IMR-90 (cell line): Measurements from ENCODE around the gene SBF2. TPM values are rescaled to one million over a fixed set of nuclear protein-coding genes. Genes with fewer than 3 reads are reported as not detected.

ENCODE experiments used
- ATAC-seq: fragments of 200-7000 bp; cut with Tn5 transposase; 2 replicates; pipeline ENCODE4 v1.9.1; 2020; ENCODE audit warnings: low read depth, mild to moderate bottlenecking, moderate library complexity
- BruUV-seq: library from RNA; stranded (reverse); fragments of 400-500 nt; replicated peaks from 2 replicates; lab custom pipeline; 2021; lab: Mats Ljungman, UMichigan
- CTCF ChIA-PET: fragments of 300-600 bp; formaldehyde crosslinking; extraction: SDS; loops from one replicate; lab custom pipeline; 2021; ENCODE audit warnings: antibody characterized with exemption; lab: Yijun Ruan, JAX
- POLR2A ChIA-PET: fragments of 300-600 bp; sonication (Branson Sonifier 250); formaldehyde crosslinking; loops from one replicate; lab custom pipeline; 2022; ENCODE audit warnings: antibody characterized with exemption; ENCODE audit not compliant: unreplicated experiment; lab: Charles Lee
- DNase-seq: peaks from one replicate; pipeline ENCODE4 v3.0.0; 2013
- H2AFZ ChIP-seq: replicated peaks from 2 replicates; pipeline ENCODE3; 2013; ENCODE audit warnings: low read length, mild to moderate bottlenecking; ENCODE audit not compliant: poor library complexity
- H2AK5ac ChIP-seq: 2 replicates; pipeline ENCODE4 v1.6.1; 2013; ENCODE audit warnings: low read depth, low read length, inconsistent platforms
- H2AK9ac ChIP-seq: replicated peaks from 2 replicates; pipeline ENCODE3; 2013; ENCODE audit warnings: mild to moderate bottlenecking, low read depth, low read length, moderate library complexity; ENCODE audit not compliant: poor library complexity
- H2BK120ac ChIP-seq: 2 replicates; pipeline ENCODE4 v1.6.1; 2013; ENCODE audit warnings: low read depth, low read length, inconsistent platforms
- H2BK15ac ChIP-seq: 3 replicates; pipeline ENCODE4 v1.6.1; 2013; ENCODE audit warnings: low read depth, low read length, inconsistent platforms
- H2BK20ac ChIP-seq: 2 replicates; pipeline ENCODE4 v1.6.1; 2013; ENCODE audit warnings: low read depth, mild to moderate bottlenecking, inconsistent platforms, low read length, moderate library complexity
- H2BK5ac ChIP-seq: 2 replicates; pipeline ENCODE4 v1.6.1; 2013; ENCODE audit warnings: mild to moderate bottlenecking, low read depth, low read length, inconsistent platforms; ENCODE audit not compliant: poor library complexity, severe bottlenecking
- H3K14ac ChIP-seq: replicated peaks from 2 replicates; pipeline ENCODE4 v1.6.1; 2013; ENCODE audit warnings: low read depth, low read length, inconsistent platforms
- H3K18ac ChIP-seq: 2 replicates; pipeline ENCODE4 v1.6.1; 2013; ENCODE audit warnings: low read depth, low read length, control low read depth
- H3K23ac ChIP-seq: 2 replicates; pipeline ENCODE4 v1.6.1; 2013; ENCODE audit warnings: low read depth, low read length, inconsistent platforms
- H3K27ac ChIP-seq: 2 replicates; pipeline ENCODE4 v1.5.1; 2013; ENCODE audit warnings: mild to moderate bottlenecking, control low read depth, low read length; ENCODE audit not compliant: insufficient read depth
- H3K27me3 ChIP-seq: 2 replicates; pipeline ENCODE4 v1.6.1; 2013; ENCODE audit warnings: low read length; ENCODE audit not compliant: control insufficient read depth, insufficient read depth
- H3K36me3 ChIP-seq: 2 replicates; pipeline ENCODE4 v1.6.1; 2013; ENCODE audit warnings: low read length, mixed read lengths; ENCODE audit not compliant: control insufficient read depth, insufficient read depth
- H3K4ac ChIP-seq: 2 replicates; pipeline ENCODE4 v1.6.1; 2013; ENCODE audit warnings: low read depth, low read length, inconsistent platforms
- H3K4me1 ChIP-seq: 2 replicates; pipeline ENCODE4 v1.6.1; 2013; ENCODE audit warnings: low read length, mixed read lengths; ENCODE audit not compliant: control insufficient read depth, insufficient read depth
- H3K4me2 ChIP-seq: 2 replicates; pipeline ENCODE4 v1.6.1; 2013; ENCODE audit warnings: low read depth, mild to moderate bottlenecking, control low read depth, low read length, moderate library complexity
- H3K4me3 ChIP-seq: 2 replicates; pipeline ENCODE4 v1.5.1; 2013; ENCODE audit warnings: low read depth, mild to moderate bottlenecking, control low read depth, low read length, moderate library complexity; ENCODE audit not compliant: insufficient read depth
- H3K56ac ChIP-seq: 2 replicates; pipeline ENCODE4 v1.6.1; 2013; ENCODE audit warnings: low read length, inconsistent platforms; ENCODE audit not compliant: insufficient read depth; ENCODE audit errors: extremely low read depth
- H3K79me1 ChIP-seq, 2 experiments: 2 replicates each; pipeline ENCODE4 v1.6.1; 2013; ENCODE audit warnings: low read length in 2 of 2, inconsistent platforms in 1 of 2, low read depth in 1 of 2
- H3K9ac ChIP-seq: 2 replicates; pipeline ENCODE4 v1.6.1; 2013; ENCODE audit warnings: low read depth, low read length, control low read depth
- H3K9me1 ChIP-seq: 2 replicates; pipeline ENCODE4 v1.6.1; 2013; ENCODE audit warnings: low read length, inconsistent platforms; ENCODE audit not compliant: insufficient read depth
- H3K9me3 ChIP-seq: 2 replicates; pipeline ENCODE4 v1.6.1; 2013; ENCODE audit warnings: low read length; ENCODE audit not compliant: control insufficient read depth, insufficient read depth
- H4K20me1 ChIP-seq: 2 replicates; pipeline ENCODE4 v1.6.1; 2013; ENCODE audit warnings: low read length, inconsistent platforms; ENCODE audit not compliant: insufficient read depth
- H4K5ac ChIP-seq: 2 replicates; pipeline ENCODE4 v1.6.1; 2013; ENCODE audit warnings: mild to moderate bottlenecking, low read depth, low read length, control low read depth
- H4K8ac ChIP-seq, 2 experiments: 2 replicates each; pipeline ENCODE4 v1.6.1; 2013; ENCODE audit warnings: low read depth in 2 of 2, low read length in 2 of 2, control low read depth in 1 of 2, inconsistent platforms in 1 of 2
- H4K91ac ChIP-seq: 2 replicates; pipeline ENCODE4 v1.6.1; 2013; ENCODE audit warnings: low read depth, low read length, inconsistent platforms; ENCODE audit not compliant: insufficient read depth
- CEBPB ChIP-seq: IDR thresholded peaks from 2 replicates; pipeline ENCODE4 v1.6.1; 2012; ENCODE audit warnings: low read depth, low read length, improper control_type of control experiment
- CHD1 ChIP-seq: IDR thresholded peaks from 2 replicates; pipeline ENCODE4 v1.6.1; 2012; ENCODE audit warnings: low read depth, low read length, improper control_type of control experiment
- ELK1 ChIP-seq: fragments of 150-350 bp; IDR thresholded peaks from 2 replicates; pipeline ENCODE4 v1.6.1; 2016; ENCODE audit warnings: low read depth, mild to moderate bottlenecking, low read length, moderate library complexity, borderline replicate concordance
- FOS ChIP-seq: fragments of 150-350 bp; IDR thresholded peaks from 2 replicates; pipeline ENCODE4 v1.6.1; 2016; ENCODE audit warnings: low read depth, low read length
- MXI1 ChIP-seq: IDR thresholded peaks from 2 replicates; pipeline ENCODE4 v1.6.1; 2012; ENCODE audit warnings: low read depth, mild to moderate bottlenecking, low read length, moderate library complexity, borderline replicate concordance
- RCOR1 ChIP-seq: IDR thresholded peaks from 2 replicates; pipeline ENCODE4 v1.6.1; 2012; ENCODE audit warnings: mild to moderate bottlenecking, low read length, improper control_type of control experiment; ENCODE audit not compliant: insufficient replicate concordance
- RFX5 ChIP-seq: IDR thresholded peaks from 2 replicates; pipeline ENCODE4 v1.8.0; 2012; ENCODE audit warnings: low read depth, mild to moderate bottlenecking, low read length, moderate library complexity
- USF2 ChIP-seq: fragments of 150-350 bp; IDR thresholded peaks from 2 replicates; pipeline ENCODE4 v1.6.1; 2017; ENCODE audit warnings: mild to moderate bottlenecking, antibody characterized with exemption, low read length, low read depth
- WGBS, 2 experiments: methylation state at CpG; one replicate each; pipeline versions ENCODE4 v1.1.5 to v1.1.7; 2013; ENCODE audit warnings: missing lambda C conversion rate in 2 of 2; ENCODE audit not compliant: insufficient read length in 1 of 2; ENCODE audit errors: extremely low coverage in 2 of 2; 5-methylcytosine and 5-hydroxymethylcytosine counted together
- dilution Hi-C: fragments of 300-500 bp; cut with HindIII; formaldehyde crosslinking; loops from one replicate; pipeline ENCODE4 v1.14.3; 2018; ENCODE audit warnings: low sequenced_read_pairs; ENCODE audit not compliant: unreplicated experiment
- in situ Hi-C: fragments of 300-500 bp; cut with MboI; formaldehyde crosslinking; loops from 3 replicates; pipeline ENCODE4 v1.14.3; 2019; ENCODE audit warnings: low sequenced_read_pairs, inconsistent platforms, mixed read lengths
- intact Hi-C: fragments of 100-400 bp; cut with micrococcal nuclease; formaldehyde crosslinking; loops from 2 replicates; pipeline ENCODE4 v1.10.0; 2022
- polyA plus RNA-seq, 3 experiments: library from polyadenylated mRNA; depleted of rRNA; stranded (reverse); fragments of >200 nt; gene quantifications; 2 replicates each; pipeline ENCODE4 v1.2.3, GENCODE V29; 2012; ENCODE audit warnings: low replicate concordance in 1 of 3
- total RNA-seq: library from RNA; depleted of rRNA; stranded (reverse); fragments of >200 nt; gene quantifications from 2 replicates; pipeline ENCODE4 v1.2.3, GENCODE V29; 2012

Gene SBF2
- total and polyA plus RNA-seq, 2 of the 4 experiments (the other 2 are of a cell fraction) = 23.8 to 51.8 TPM

DNA sequence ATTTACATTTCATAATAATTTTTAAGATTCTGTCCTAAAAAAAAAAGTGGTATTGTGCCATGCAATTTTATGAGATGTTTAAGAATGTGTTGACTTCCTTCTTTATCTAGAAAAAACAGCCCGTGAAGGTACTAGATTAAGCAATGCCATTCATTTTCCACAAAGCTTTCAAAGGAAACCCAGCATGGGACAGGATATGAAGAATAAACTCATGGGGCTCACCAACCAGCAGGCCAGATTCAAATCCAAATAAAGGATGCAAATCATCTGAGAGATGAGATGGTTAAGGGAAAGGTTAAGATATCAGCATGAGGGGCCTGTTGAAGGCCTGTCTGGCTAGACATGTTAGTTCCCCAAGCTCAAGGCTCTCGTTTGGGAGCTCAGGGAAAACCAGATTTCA, 431.0 kb downstream of the SBF2 start:
- Histone ChIP-seq H3K14ac (peak overlapping the region; percentile 93), H2AK5ac (peak overlapping the region; percentile 84; the same call in 1 of the 2 replicates), H2BK5ac (peak overlapping the region; percentile 92), H2BK120ac (peak overlapping the region; percentile 92), H3K79me1 (peaks cover 9 to 28% of the 10 kb centered on the region in 2 experiments), H3K4me1 (peaks cover 8% of the 10 kb centered on the region), H2AK9ac (no peak overlapping the region), H2AFZ (no peak overlapping the region), H3K27ac (peak overlapping the region; percentile 34), H3K18ac (peak overlapping the region; percentile 78), H4K91ac (peak overlapping the region; percentile 84), H3K36me3 (no peaks in the 10 kb centered on the region), H4K5ac (peak overlapping the region; percentile 54; the same call in 1 of the 2 replicates), H2BK15ac (peak overlapping the region; percentile 63; the same call in 1 of the 3 replicates), H3K27me3 (no peaks in the 10 kb centered on the region), H3K4ac (peak overlapping the region; percentile 86), H3K9ac (no peak overlapping the region), H3K56ac (no peak overlapping the region), H3K4me3 (no peak overlapping the region), H3K4me2 (no peak overlapping the region), H4K8ac (peak overlapping the region; percentile 38 to 92; a peak in 3 of 4 replicates), H4K20me1 (no peaks in the 10 kb centered on the region), H2BK20ac (peak overlapping the region; percentile 61), H3K9me1 (peaks cover 8% of the 10 kb centered on the region), H3K9me3 (no peaks in the 10 kb centered on the region), H3K23ac (peak overlapping the region; percentile 73; the same call in 1 of the 2 replicates)
- TF ChIP-seq ELK1 (no peak), CHD1 (no peak), RFX5 (no peak), MXI1 (no peak), RCOR1 (no peak), USF2 (no peak), FOS (no peak), CEBPB (no peak)
- BruUV-seq = no TSS peak
- ChIA-PET POLR2A (no interaction called here), CTCF (no interaction called here)
- DNase-seq (no peak), ATAC-seq (peak; percentile 30)
- intact Hi-C loops = loop anchor here (1.0 to 5.0 kb wide), 4 partner anchors 105 to 460 kb away; no protein-coding TSS in a partner anchor
- no CpG with 5 or more reads among the region's 2 CpGs for WGBS, 2 experiments
- dilution Hi-C loops = no loop called here
- in situ Hi-C loops = no loop called here
